IMR-90 (cell line): ENCODE measurements around the gene CALN1. TPM values are rescaled to one million over a fixed set of nuclear protein-coding genes. Genes with fewer than 3 reads are reported as not detected.
"Not testable (repeated sequence)": the region's sequence is repeated elsewhere in the genome, so short reads cannot be mapped to it uniquely, and the experiment has no call there.

Source experiments
- ATAC-seq: fragments of 200-7000 bp; cut with Tn5 transposase; 2 replicates; pipeline ENCODE4 v1.9.1; 2020; ENCODE audit warnings: low read depth, mild to moderate bottlenecking, moderate library complexity
- BruUV-seq: library from RNA; stranded (reverse); fragments of 400-500 nt; replicated peaks from 2 replicates; lab custom pipeline; 2021; lab: Mats Ljungman, UMichigan
- CTCF ChIA-PET: fragments of 300-600 bp; formaldehyde crosslinking; extraction: SDS; loops from one replicate; lab custom pipeline; 2021; ENCODE audit warnings: antibody characterized with exemption; lab: Yijun Ruan, JAX
- POLR2A ChIA-PET: fragments of 300-600 bp; sonication (Branson Sonifier 250); formaldehyde crosslinking; loops from one replicate; lab custom pipeline; 2022; ENCODE audit warnings: antibody characterized with exemption; ENCODE audit not compliant: unreplicated experiment; lab: Charles Lee
- DNase-seq: peaks from one replicate; pipeline ENCODE4 v3.0.0; 2013
- H2AFZ ChIP-seq: replicated peaks from 2 replicates; pipeline ENCODE3; 2013; ENCODE audit warnings: low read length, mild to moderate bottlenecking; ENCODE audit not compliant: poor library complexity
- H2AK5ac ChIP-seq: 2 replicates; pipeline ENCODE4 v1.6.1; 2013; ENCODE audit warnings: low read depth, low read length, inconsistent platforms
- H2AK9ac ChIP-seq: replicated peaks from 2 replicates; pipeline ENCODE3; 2013; ENCODE audit warnings: mild to moderate bottlenecking, low read depth, low read length, moderate library complexity; ENCODE audit not compliant: poor library complexity
- H2BK120ac ChIP-seq: 2 replicates; pipeline ENCODE4 v1.6.1; 2013; ENCODE audit warnings: low read depth, low read length, inconsistent platforms
- H2BK15ac ChIP-seq: 3 replicates; pipeline ENCODE4 v1.6.1; 2013; ENCODE audit warnings: low read depth, low read length, inconsistent platforms
- H2BK20ac ChIP-seq: 2 replicates; pipeline ENCODE4 v1.6.1; 2013; ENCODE audit warnings: low read depth, mild to moderate bottlenecking, inconsistent platforms, low read length, moderate library complexity
- H2BK5ac ChIP-seq: 2 replicates; pipeline ENCODE4 v1.6.1; 2013; ENCODE audit warnings: mild to moderate bottlenecking, low read depth, low read length, inconsistent platforms; ENCODE audit not compliant: poor library complexity, severe bottlenecking
- H3K14ac ChIP-seq: replicated peaks from 2 replicates; pipeline ENCODE4 v1.6.1; 2013; ENCODE audit warnings: low read depth, low read length, inconsistent platforms
- H3K18ac ChIP-seq: 2 replicates; pipeline ENCODE4 v1.6.1; 2013; ENCODE audit warnings: low read depth, low read length, control low read depth
- H3K23ac ChIP-seq: 2 replicates; pipeline ENCODE4 v1.6.1; 2013; ENCODE audit warnings: low read depth, low read length, inconsistent platforms
- H3K27ac ChIP-seq: 2 replicates; pipeline ENCODE4 v1.5.1; 2013; ENCODE audit warnings: mild to moderate bottlenecking, control low read depth, low read length; ENCODE audit not compliant: insufficient read depth
- H3K27me3 ChIP-seq: 2 replicates; pipeline ENCODE4 v1.6.1; 2013; ENCODE audit warnings: low read length; ENCODE audit not compliant: control insufficient read depth, insufficient read depth
- H3K36me3 ChIP-seq: 2 replicates; pipeline ENCODE4 v1.6.1; 2013; ENCODE audit warnings: low read length, mixed read lengths; ENCODE audit not compliant: control insufficient read depth, insufficient read depth
- H3K4ac ChIP-seq: 2 replicates; pipeline ENCODE4 v1.6.1; 2013; ENCODE audit warnings: low read depth, low read length, inconsistent platforms
- H3K4me1 ChIP-seq: 2 replicates; pipeline ENCODE4 v1.6.1; 2013; ENCODE audit warnings: low read length, mixed read lengths; ENCODE audit not compliant: control insufficient read depth, insufficient read depth
- H3K4me2 ChIP-seq: 2 replicates; pipeline ENCODE4 v1.6.1; 2013; ENCODE audit warnings: low read depth, mild to moderate bottlenecking, control low read depth, low read length, moderate library complexity
- H3K4me3 ChIP-seq: 2 replicates; pipeline ENCODE4 v1.5.1; 2013; ENCODE audit warnings: low read depth, mild to moderate bottlenecking, control low read depth, low read length, moderate library complexity; ENCODE audit not compliant: insufficient read depth
- H3K56ac ChIP-seq: 2 replicates; pipeline ENCODE4 v1.6.1; 2013; ENCODE audit warnings: low read length, inconsistent platforms; ENCODE audit not compliant: insufficient read depth; ENCODE audit errors: extremely low read depth
- H3K79me1 ChIP-seq, 2 experiments: 2 replicates each; pipeline ENCODE4 v1.6.1; 2013; ENCODE audit warnings: low read length in 2 of 2, inconsistent platforms in 1 of 2, low read depth in 1 of 2
- H3K9ac ChIP-seq: 2 replicates; pipeline ENCODE4 v1.6.1; 2013; ENCODE audit warnings: low read depth, low read length, control low read depth
- H3K9me1 ChIP-seq: 2 replicates; pipeline ENCODE4 v1.6.1; 2013; ENCODE audit warnings: low read length, inconsistent platforms; ENCODE audit not compliant: insufficient read depth
- H3K9me3 ChIP-seq: 2 replicates; pipeline ENCODE4 v1.6.1; 2013; ENCODE audit warnings: low read length; ENCODE audit not compliant: control insufficient read depth, insufficient read depth
- H4K20me1 ChIP-seq: 2 replicates; pipeline ENCODE4 v1.6.1; 2013; ENCODE audit warnings: low read length, inconsistent platforms; ENCODE audit not compliant: insufficient read depth
- H4K5ac ChIP-seq: 2 replicates; pipeline ENCODE4 v1.6.1; 2013; ENCODE audit warnings: mild to moderate bottlenecking, low read depth, low read length, control low read depth
- H4K8ac ChIP-seq, 2 experiments: 2 replicates each; pipeline ENCODE4 v1.6.1; 2013; ENCODE audit warnings: low read depth in 2 of 2, low read length in 2 of 2, control low read depth in 1 of 2, inconsistent platforms in 1 of 2
- H4K91ac ChIP-seq: 2 replicates; pipeline ENCODE4 v1.6.1; 2013; ENCODE audit warnings: low read depth, low read length, inconsistent platforms; ENCODE audit not compliant: insufficient read depth
- WGBS, 2 experiments: methylation state at CpG; one replicate each; pipeline versions ENCODE4 v1.1.5 to v1.1.7; 2013; ENCODE audit warnings: missing lambda C conversion rate in 2 of 2; ENCODE audit not compliant: insufficient read length in 1 of 2; ENCODE audit errors: extremely low coverage in 2 of 2; 5-methylcytosine and 5-hydroxymethylcytosine counted together
- dilution Hi-C: fragments of 300-500 bp; cut with HindIII; formaldehyde crosslinking; loops from one replicate; pipeline ENCODE4 v1.14.3; 2018; ENCODE audit warnings: low sequenced_read_pairs; ENCODE audit not compliant: unreplicated experiment
- in situ Hi-C: fragments of 300-500 bp; cut with MboI; formaldehyde crosslinking; loops from 3 replicates; pipeline ENCODE4 v1.14.3; 2019; ENCODE audit warnings: low sequenced_read_pairs, inconsistent platforms, mixed read lengths
- intact Hi-C: fragments of 100-400 bp; cut with micrococcal nuclease; formaldehyde crosslinking; loops from 2 replicates; pipeline ENCODE4 v1.10.0; 2022
- polyA plus RNA-seq, 3 experiments: library from polyadenylated mRNA; depleted of rRNA; stranded (reverse); fragments of >200 nt; gene quantifications; 2 replicates each; pipeline ENCODE4 v1.2.3, GENCODE V29; 2012; ENCODE audit warnings: low replicate concordance in 1 of 3
- total RNA-seq: library from RNA; depleted of rRNA; stranded (reverse); fragments of >200 nt; gene quantifications from 2 replicates; pipeline ENCODE4 v1.2.3, GENCODE V29; 2012

CALN1 gene
- total and polyA plus RNA-seq, 2 of the 4 experiments (the other 2 are of a cell fraction) = not detected

GRCh38 chr7:71737931-71738540 lies 674.1 kb downstream of the CALN1 start:
- WGBS, 2 experiments = no CpG with 5 or more reads among the region's 42 CpGs
- dilution Hi-C loops, H2AFZ ChIP-seq, H3K27me3 ChIP-seq, H3K36me3 ChIP-seq, H2BK15ac ChIP-seq, CTCF ChIA-PET, H3K18ac ChIP-seq, H2BK5ac ChIP-seq, H3K14ac ChIP-seq, BruUV-seq, H3K4me3 ChIP-seq, H2BK120ac ChIP-seq, H3K9me3 ChIP-seq, H3K9me1 ChIP-seq, H2AK9ac ChIP-seq, H2AK5ac ChIP-seq, POLR2A ChIA-PET, H3K4ac ChIP-seq, H3K4me1 ChIP-seq, ATAC-seq, H4K8ac ChIP-seq, intact Hi-C loops, DNase-seq, H3K56ac ChIP-seq, H3K9ac ChIP-seq, H3K4me2 ChIP-seq, H4K91ac ChIP-seq, H3K79me1 ChIP-seq, H4K5ac ChIP-seq, H3K27ac ChIP-seq, H2BK20ac ChIP-seq, H3K23ac ChIP-seq, H4K20me1 ChIP-seq: not testable (repeated sequence)
- in situ Hi-C loops = loop anchor here (25.0 kb wide), 1 partner anchor 901 kb away; no protein-coding TSS in a partner anchor
